ENCODE data around the gene EPSTI1. TPM values are rescaled to one million over a fixed set of nuclear protein-coding genes. Genes with fewer than 3 reads are reported as not detected.

Gene EPSTI1
- total RNA-seq, 1 experiment from 2014 or later, result 1.9 TPM

GRCh38 chr13:42875475-42876269 lies 116.4 kb downstream of the EPSTI1 start:
- H3K79me2 ChIP-seq (ENCODE audit: low read length), result no peaks in the 10 kb centered on the region
- POLR2A ChIA-PET (ENCODE audit: unreplicated experiment), result no interaction called here
- no peak for TF ChIP-seq EZH2phosphoT487 (IDR thresholded peaks at IDR 0.05; ENCODE audit: borderline replicate concordance, low read length)
- TF ChIP-seq EZH2 (IDR thresholded peaks at IDR 0.05; ENCODE audit: low read length, unreplicated experiment), result no peak
- no peaks in the 10 kb centered on the region for H3K9me2 ChIP-seq (replicated peaks; ENCODE audit: low read length)
- peaks cover 18% of the 10 kb centered on the region for H3K4me1 ChIP-seq (ENCODE audit: insufficient read depth, low read length)
- no peaks in the 10 kb centered on the region for H3F3A ChIP-seq (ENCODE audit: low read length, unreplicated experiment)
- H4K20me1 ChIP-seq (ENCODE audit: low read length), result no peaks in the 10 kb centered on the region
- DNase-seq (no peak), ATAC-seq (no peak)
- no peaks in the 10 kb centered on the region for H3K36me3 ChIP-seq (ENCODE audit: low read depth, low read length)
- no peaks in the 10 kb centered on the region for H3K27me3 ChIP-seq (ENCODE audit: low read length)
- no TSS peak for BruUV-seq (replicated peaks)
- no peak overlapping the region for H3K4me3 ChIP-seq (ENCODE audit: low read length)
- intact Hi-C loops (cut with micrococcal nuclease), result no loop called here
- H2AFZ ChIP-seq (ENCODE audit: low read length), result no peak overlapping the region
- H3K9me3 ChIP-seq (ENCODE audit: low read length), result no peaks in the 10 kb centered on the region
- H3K4me2 ChIP-seq (ENCODE audit: low read length), result no peak overlapping the region
- no peak overlapping the region for H3K27ac ChIP-seq (ENCODE audit: low read length)
- no peak overlapping the region for H3K9ac ChIP-seq (ENCODE audit: low read length)
- CTCF ChIA-PET, result interaction anchor here (1.0 kb wide), 1 partner anchor 511 kb away, joined by 3 read pairs; no protein-coding TSS in a partner anchor

DNA sequence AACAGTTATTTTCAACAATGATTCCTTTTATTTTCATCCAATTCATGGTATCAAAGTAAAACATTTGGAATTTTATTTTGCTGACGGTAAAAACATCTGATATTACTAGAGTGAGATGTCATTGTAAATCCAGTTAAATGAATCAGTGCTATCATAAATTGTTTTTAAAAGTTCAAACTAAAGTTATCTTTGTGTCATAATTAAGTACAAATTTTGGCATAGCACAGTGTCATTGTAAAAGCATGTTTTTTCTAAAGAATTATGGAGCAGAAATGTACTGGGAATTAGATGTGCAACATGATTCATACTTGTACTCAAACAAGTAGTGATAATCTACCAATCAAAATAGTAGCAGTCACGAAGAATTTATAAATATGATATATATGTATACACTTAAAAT lies 117.8 kb downstream of the EPSTI1 start:
- TF ChIP-seq, protein P1, sequence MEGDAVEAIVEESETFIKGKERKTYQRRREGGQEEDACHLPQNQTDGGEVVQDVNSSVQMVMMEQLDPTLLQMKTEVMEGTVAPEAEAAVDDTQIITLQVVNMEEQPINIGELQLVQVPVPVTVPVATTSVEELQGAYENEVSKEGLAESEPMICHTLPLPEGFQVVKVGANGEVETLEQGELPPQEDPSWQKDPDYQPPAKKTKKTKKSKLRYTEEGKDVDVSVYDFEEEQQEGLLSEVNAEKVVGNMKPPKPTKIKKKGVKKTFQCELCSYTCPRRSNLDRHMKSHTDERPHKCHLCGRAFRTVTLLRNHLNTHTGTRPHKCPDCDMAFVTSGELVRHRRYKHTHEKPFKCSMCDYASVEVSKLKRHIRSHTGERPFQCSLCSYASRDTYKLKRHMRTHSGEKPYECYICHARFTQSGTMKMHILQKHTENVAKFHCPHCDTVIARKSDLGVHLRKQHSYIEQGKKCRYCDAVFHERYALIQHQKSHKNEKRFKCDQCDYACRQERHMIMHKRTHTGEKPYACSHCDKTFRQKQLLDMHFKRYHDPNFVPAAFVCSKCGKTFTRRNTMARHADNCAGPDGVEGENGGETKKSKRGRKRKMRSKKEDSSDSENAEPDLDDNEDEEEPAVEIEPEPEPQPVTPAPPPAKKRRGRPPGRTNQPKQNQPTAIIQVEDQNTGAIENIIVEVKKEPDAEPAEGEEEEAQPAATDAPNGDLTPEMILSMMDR (conservative IDR thresholded peaks at IDR 0.05; ENCODE audit: low read depth, low read length), result no peak
- H3K4me1 ChIP-seq (ENCODE audit: insufficient read depth, low read length), result peaks cover 18% of the 10 kb centered on the region
- H3K27me3 ChIP-seq (ENCODE audit: low read length), result no peaks in the 10 kb centered on the region
- BruUV-seq (replicated peaks), result no TSS peak
- no peak overlapping the region for H3K9ac ChIP-seq (ENCODE audit: low read length)
- DNase-seq (no peak), ATAC-seq (no peak)
- no peaks in the 10 kb centered on the region for H3F3A ChIP-seq (ENCODE audit: low read length, unreplicated experiment)
- no peak overlapping the region for H2AFZ ChIP-seq (ENCODE audit: low read length)
- ChIA-PET POLR2A (ENCODE audit: unreplicated experiment) (no interaction called here), CTCF (no interaction called here)
- H3K9me2 ChIP-seq (replicated peaks; ENCODE audit: low read length), result no peaks in the 10 kb centered on the region
- intact Hi-C loops (cut with micrococcal nuclease), result no loop called here
- no peaks in the 10 kb centered on the region for H3K79me2 ChIP-seq (ENCODE audit: low read length)
- no peak overlapping the region for H3K4me2 ChIP-seq (ENCODE audit: low read length)
- no peak overlapping the region for H3K4me3 ChIP-seq (ENCODE audit: low read length)
- no peak overlapping the region for H3K27ac ChIP-seq (ENCODE audit: low read length)
- no peaks in the 10 kb centered on the region for H3K36me3 ChIP-seq (ENCODE audit: low read depth, low read length)
- H3K9me3 ChIP-seq (ENCODE audit: low read length), result no peaks in the 10 kb centered on the region
- H4K20me1 ChIP-seq (ENCODE audit: low read length), result no peaks in the 10 kb centered on the region

DNA sequence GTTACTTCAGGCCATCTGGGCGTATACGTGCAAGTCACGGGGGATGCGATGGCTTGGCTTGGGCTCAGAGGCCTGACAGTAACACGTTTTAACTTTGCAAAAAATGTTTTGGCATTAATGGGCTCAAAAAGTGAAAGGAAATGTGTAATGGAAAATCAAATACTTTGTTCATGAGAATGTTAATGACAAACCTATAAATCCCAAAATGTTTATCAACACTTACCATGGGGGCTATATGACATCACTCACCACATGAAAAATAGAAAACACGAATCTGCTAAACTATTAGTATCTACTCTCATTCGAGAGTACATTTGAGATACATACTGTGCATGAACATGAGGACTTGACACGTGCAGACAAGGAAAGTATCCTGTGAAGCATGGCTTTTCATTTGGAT lies 119.0 kb downstream of the EPSTI1 start:
- ChIA-PET CTCF (no interaction called here), POLR2A (ENCODE audit: unreplicated experiment) (no interaction called here)
- Histone ChIP-seq H3K4me2 (ENCODE audit: low read length) (no peak overlapping the region), H2AFZ (ENCODE audit: low read length) (no peak overlapping the region), H3K9me3 (ENCODE audit: low read length) (no peaks in the 10 kb centered on the region), H3K36me3 (ENCODE audit: low read depth, low read length) (no peaks in the 10 kb centered on the region), H3K4me3 (ENCODE audit: low read length) (no peak overlapping the region), H3K9ac (ENCODE audit: low read length) (no peak overlapping the region), H3K27me3 (ENCODE audit: low read length) (no peaks in the 10 kb centered on the region), H3K4me1 (ENCODE audit: insufficient read depth, low read length) (peaks cover 18% of the 10 kb centered on the region), H3F3A (ENCODE audit: low read length, unreplicated experiment) (no peaks in the 10 kb centered on the region), H4K20me1 (ENCODE audit: low read length) (no peaks in the 10 kb centered on the region), H3K27ac (ENCODE audit: low read length) (no peak overlapping the region), H3K9me2 (replicated peaks; ENCODE audit: low read length) (no peaks in the 10 kb centered on the region), H3K79me2 (ENCODE audit: low read length) (no peaks in the 10 kb centered on the region)
- BruUV-seq (replicated peaks), result no TSS peak
- DNase-seq, result no peak
- intact Hi-C loops (cut with micrococcal nuclease), result no loop called here
- no peak for TF ChIP-seq EZH2 (IDR thresholded peaks at IDR 0.05; ENCODE audit: low read length, unreplicated experiment)
- TF ChIP-seq EZH2phosphoT487 (IDR thresholded peaks at IDR 0.05; ENCODE audit: borderline replicate concordance, low read length), result no peak
- TF ChIP-seq, protein P1 (conservative IDR thresholded peaks at IDR 0.05; ENCODE audit: low read depth, low read length), result no peak
- no peak for ATAC-seq

Data from PC-3 (cell line).